ENCODE measurements around the gene SURF6. TPM values are rescaled to one million over a fixed set of nuclear protein-coding genes. Genes with fewer than 3 reads are reported as not detected.
A peak's percentile ranks its signal among the peaks of the same experiment; 100 is the strongest.

The SURF6 gene
- total RNA-seq, 1 experiment from 2014 or later, result 28.9 TPM

- Histone ChIP-seq H3K4me3 (peak overlapping the region; percentile 64; the same call in 1 of the 2 replicates), H3K27me3 (no peaks in the 10 kb centered on the region), H3K36me3 (peaks cover 39% of the 10 kb centered on the region), H3K9me3 (no peaks in the 10 kb centered on the region)
- DNase-seq, result no peak
These were observed 18.8 kb upstream of the SURF6 start for GRCh38 chr9:133354766-133355165.

GRCh38 chr9:133353548-133353947 lies 17.6 kb upstream of the SURF6 start:
- Histone ChIP-seq H3K36me3 (peaks cover 49% of the 10 kb centered on the region), H3K4me3 (no peak overlapping the region), H3K9me3 (no peaks in the 10 kb centered on the region), H3K27me3 (no peaks in the 10 kb centered on the region)
- DNase-seq, result no peak

GRCh38 chr9:133352635-133353340 lies 16.8 kb upstream of the SURF6 start:
- H3K9me3 ChIP-seq, result no peaks in the 10 kb centered on the region
- peaks cover 53% of the 10 kb centered on the region for H3K36me3 ChIP-seq
- no peak overlapping the region for H3K4me3 ChIP-seq
- H3K27me3 ChIP-seq, result no peaks in the 10 kb centered on the region
- DNase-seq, result no peak

GRCh38 chr9:133351908-133352634 lies 16.1 kb upstream of the SURF6 start:
- Histone ChIP-seq H3K9me3 (no peaks in the 10 kb centered on the region), H3K27me3 (no peaks in the 10 kb centered on the region), H3K36me3 (peaks cover 53% of the 10 kb centered on the region), H3K4me3 (no peak overlapping the region)
- DNase-seq, result peak; percentile 70

- H3K27me3 ChIP-seq, result no peaks in the 10 kb centered on the region
- DNase-seq, result no peak
- no peak overlapping the region for H3K4me3 ChIP-seq
- no peaks in the 10 kb centered on the region for H3K9me3 ChIP-seq
- H3K36me3 ChIP-seq, result peaks cover 54% of the 10 kb centered on the region
These were observed 15.5 kb upstream of the SURF6 start for GRCh38 chr9:133351526-133351907.

GRCh38 chr9:133349965-133350616 lies 14.1 kb upstream of the SURF6 start:
- peak overlapping the region; percentile 97 for H3K4me3 ChIP-seq
- H3K36me3 ChIP-seq, result peaks cover 68% of the 10 kb centered on the region
- H3K27me3 ChIP-seq, result no peaks in the 10 kb centered on the region
- no peak for DNase-seq
- H3K9me3 ChIP-seq, result no peaks in the 10 kb centered on the region

- H3K9me3 ChIP-seq, result no peaks in the 10 kb centered on the region
- no peaks in the 10 kb centered on the region for H3K27me3 ChIP-seq
- DNase-seq, result no peak
- peaks cover 77% of the 10 kb centered on the region for H3K36me3 ChIP-seq
- H3K4me3 ChIP-seq, result peak overlapping the region; percentile 97
These were observed 13.0 kb upstream of the SURF6 start for GRCh38 chr9:133348718-133349573.

- H3K9me3 ChIP-seq, result no peaks in the 10 kb centered on the region
- peak within 1 kb of the TSS; percentile 97 for H3K4me3 ChIP-seq
- no peaks in the 10 kb centered on the region for H3K27me3 ChIP-seq
- peak; percentile 92 for DNase-seq
- peaks cover 84% of the 10 kb centered on the region for H3K36me3 ChIP-seq
These were observed 12.2 kb upstream of the SURF6 start, which contains the start of the genes MED22 and RPL7A for GRCh38 chr9:133347985-133348717. MED22 (minus strand) TSS chr9:133348131; CDS start chr9:133346662, 1,469 bp downstream. RPL7A (plus strand) TSS chr9:133348218; CDS start chr9:133348244, 26 bp downstream.

- peak overlapping the region; percentile 97 for H3K4me3 ChIP-seq
These were observed 11.6 kb upstream of the SURF6 start for GRCh38 chr9:133347515-133347984.

GRCh38 chr9:133346021-133346785 lies 10.2 kb upstream of the SURF6 start:
- H3K9me3 ChIP-seq, result no peaks in the 10 kb centered on the region
- H3K36me3 ChIP-seq, result peaks cover 84% of the 10 kb centered on the region
- H3K4me3 ChIP-seq, result peak overlapping the region; percentile 97
- no peak for DNase-seq
- no peaks in the 10 kb centered on the region for H3K27me3 ChIP-seq

More at GRCh38 chr9:133347515-133347984, 11.6 kb upstream of the SURF6 start:
- Histone ChIP-seq H3K27me3 (no peaks in the 10 kb centered on the region), H3K9me3 (no peaks in the 10 kb centered on the region), H3K36me3 (peaks cover 86% of the 10 kb centered on the region)
- no peak for DNase-seq

- Histone ChIP-seq H3K4me3 (no peak overlapping the region), H3K27me3 (no peaks in the 10 kb centered on the region), H3K36me3 (peaks cover 84% of the 10 kb centered on the region), H3K9me3 (no peaks in the 10 kb centered on the region)
- DNase-seq, result no peak
These were observed 9.6 kb upstream of the SURF6 start for GRCh38 chr9:133345596-133345995.

GRCh38 chr9:133344979-133345378 lies 9.0 kb upstream of the SURF6 start:
- H3K4me3 ChIP-seq, result no peak overlapping the region
- no peaks in the 10 kb centered on the region for H3K27me3 ChIP-seq
- peaks cover 81% of the 10 kb centered on the region for H3K36me3 ChIP-seq
- no peak for DNase-seq
- H3K9me3 ChIP-seq, result no peaks in the 10 kb centered on the region

- Histone ChIP-seq H3K4me3 (no peak overlapping the region), H3K9me3 (no peaks in the 10 kb centered on the region), H3K36me3 (peaks cover 77% of the 10 kb centered on the region), H3K27me3 (no peaks in the 10 kb centered on the region)
- no peak for DNase-seq
These were observed 8.1 kb upstream of the SURF6 start for GRCh38 chr9:133344071-133344470.

GRCh38 chr9:133342570-133342969 lies 6.6 kb upstream of the SURF6 start:
- H3K36me3 ChIP-seq, result peaks cover 69% of the 10 kb centered on the region
- no peaks in the 10 kb centered on the region for H3K27me3 ChIP-seq
- H3K9me3 ChIP-seq, result no peaks in the 10 kb centered on the region
- H3K4me3 ChIP-seq, result no peak overlapping the region
- no peak for DNase-seq

GRCh38 chr9:133342069-133342406 lies 6.0 kb upstream of the SURF6 start:
- DNase-seq, result no peak
- Histone ChIP-seq H3K9me3 (no peaks in the 10 kb centered on the region), H3K27me3 (no peaks in the 10 kb centered on the region), H3K4me3 (no peak overlapping the region), H3K36me3 (peaks cover 69% of the 10 kb centered on the region)

Measured in MG63 (cell line).